GM12892 (cell line): ENCODE data around the gene KCTD2.

Source experiments
- DNase-seq: peaks from one replicate; pipeline ENCODE4 v3.0.0; 2011; ENCODE audit not compliant: insufficient read length
- FAIRE-seq: peaks from 2 replicates; lab custom pipeline; 2011; peaks lifted over from hg19 to GRCh38; lab: Jason Lieb, UNC
- POLR2A ChIP-seq: IDR thresholded peaks from 2 replicates; pipeline ENCODE4 v1.6.1; 2011; ENCODE audit warnings: low read depth, low read length, control low read depth
- POLR2AphosphoS5 ChIP-seq: IDR thresholded peaks from 2 replicates; pipeline ENCODE4 v1.6.1; 2011; ENCODE audit warnings: low read depth, low read length, control low read depth
- TAF1 ChIP-seq: IDR thresholded peaks from 2 replicates; pipeline ENCODE4 v1.6.1; 2011; ENCODE audit warnings: low read depth, mild to moderate bottlenecking, control low read depth, low read length, borderline replicate concordance

Gene KCTD2

GRCh38 chr17:75103601-75104554 is 56.9 kb downstream of the KCTD2 start:
- TF ChIP-seq TAF1, result no peak
- TF ChIP-seq POLR2AphosphoS5, result no peak
- TF ChIP-seq POLR2A, result no peak
- DNase-seq (no peak), FAIRE-seq (no peak)

GRCh38 chr17:75105126-75106080 is 58.4 kb downstream of the KCTD2 start:
- TF ChIP-seq POLR2A, result no peak
- no peak for TF ChIP-seq POLR2AphosphoS5
- no peak for TF ChIP-seq TAF1
- peak; percentile 62 for DNase-seq
- FAIRE-seq, result peak; percentile 78

- no peak for TF ChIP-seq POLR2A
- no peak for TF ChIP-seq POLR2AphosphoS5
- TF ChIP-seq TAF1, result no peak
- no peak for FAIRE-seq
- DNase-seq, result no peak
These were observed 61.2 kb downstream of the KCTD2 start for GRCh38 chr17:75108193-75108592.

- no peak for FAIRE-seq
- TF ChIP-seq POLR2A (no peak), POLR2AphosphoS5 (no peak), TAF1 (no peak)
- DNase-seq, result no peak
These were observed 62.0 kb downstream of the KCTD2 start for GRCh38 chr17:75109046-75109406.

GRCh38 chr17:75109407-75110233 is 62.6 kb downstream of the KCTD2 start, which contains the start of gene ARMC7:
Gene ARMC7, plus strand, starts transcription at chr17:75109969. Its CDS starts 320 bp downstream, at chr17:75110289.
- peak; percentile 70 for TF ChIP-seq POLR2AphosphoS5
- no peak for TF ChIP-seq TAF1
- peak; percentile 87 for TF ChIP-seq POLR2A
- peak; percentile 99 for DNase-seq
- FAIRE-seq, result peak; percentile 93

- TF ChIP-seq TAF1 (no peak), POLR2AphosphoS5 (no peak), POLR2A (no peak)
- DNase-seq (no peak), FAIRE-seq (peak; percentile 51)
These were observed 63.4 kb downstream of the KCTD2 start for GRCh38 chr17:75110234-75110937.

GRCh38 chr17:75111777-75112335 is 64.8 kb downstream of the KCTD2 start:
- no peak for TF ChIP-seq TAF1
- no peak for TF ChIP-seq POLR2AphosphoS5
- TF ChIP-seq POLR2A, result no peak
- FAIRE-seq (no peak), DNase-seq (no peak)

GRCh38 chr17:75113798-75114551 is 67.0 kb downstream of the KCTD2 start:
- peak; percentile 92 for FAIRE-seq
- TF ChIP-seq POLR2A (peak; percentile 28; the same call in 1 of the 2 replicates), POLR2AphosphoS5 (no peak), TAF1 (no peak)
- peak; percentile 83 for DNase-seq
